K562 (cell line): ENCODE measurements around the gene AS3MT. TPM values are rescaled to one million over a fixed set of nuclear protein-coding genes. Genes with fewer than 3 reads are reported as not detected.

Source experiments
- ATAC-seq: fragments of 200-7000 bp; cut with Tn5 transposase; 3 replicates; pipeline ENCODE4 v1.9.1; 2020; ENCODE audit warnings: moderate library complexity
- BruUV-seq: library from RNA; stranded (reverse); fragments of 400-500 nt; replicated peaks from 2 replicates; lab custom pipeline; 2021; lab: Mats Ljungman, UMichigan
- CTCF ChIA-PET: fragments of 300-600 bp; formaldehyde crosslinking; extraction: SDS; loops from one replicate; lab custom pipeline; 2021; ENCODE audit warnings: low intra/inter-chr PET ratio; lab: Yijun Ruan, JAX
- POLR2A ChIA-PET: fragments of 300-600, 350-650 bp; sonication (Branson Sonifier 250); formaldehyde crosslinking; extraction: SDS; loops from one replicate; lab custom pipeline; 2021; ENCODE audit warnings: antibody characterized with exemption, inconsistent platforms; lab: Yijun Ruan, JAX
- DNase-seq, 4 experiments: peaks; one replicate each; pipeline versions ENCODE4 v3.0.0 to v3.0.0-alpha.2; 2011 to 2018; ENCODE audit warnings: low spot score in 3 of 4, mixed read lengths in 3 of 4; ENCODE audit errors: extremely low read depth in 1 of 4
- FAIRE-seq: peaks from 2 replicates; lab custom pipeline; 2011; peaks lifted over from hg19 to GRCh38; lab: Jason Lieb, UNC
- H2AFZ ChIP-seq: 2 replicates; pipeline ENCODE4 v1.6.0; 2011; ENCODE audit warnings: low read depth, low read length, control low read depth, inconsistent platforms
- H3K27ac ChIP-seq: fragments of 200-600 bp; 3 replicates; pipeline ENCODE4 v1.8.0; 2011; ENCODE audit warnings: low read depth, mild to moderate bottlenecking, control low read depth, inconsistent platforms, low read length, moderate library complexity, mixed read lengths; ENCODE audit errors: extremely low read depth
- H3K27me3 ChIP-seq, 2 experiments: fragments of 300-600 bp in 1 of 2; 2 replicates in 1 of 2; 3 replicates in 1 of 2; pipeline versions ENCODE4 v1.6.0 to v1.8.0; 2011; ENCODE audit warnings: inconsistent platforms in 2 of 2, low read length in 2 of 2, mild to moderate bottlenecking in 1 of 2, mixed read lengths in 1 of 2, moderate library complexity in 1 of 2; ENCODE audit not compliant: control insufficient read depth in 2 of 2, insufficient read depth in 2 of 2
- H3K36me3 ChIP-seq: fragments of 300-600 bp; 3 replicates; pipeline ENCODE4 v1.8.0; 2011; ENCODE audit warnings: mild to moderate bottlenecking, low read length, inconsistent platforms; ENCODE audit not compliant: control insufficient read depth, insufficient read depth
- H3K4me1 ChIP-seq, 2 experiments: fragments of 200-600 bp in 1 of 2; replicated peaks in 1 of 2; 2 replicates in 1 of 2; 3 replicates in 1 of 2; pipeline versions ENCODE4 v1.5.1 to v1.8.0; 2011; ENCODE audit warnings: inconsistent platforms in 2 of 2, low read length in 2 of 2, mild to moderate bottlenecking in 1 of 2, mixed read lengths in 1 of 2, moderate library complexity in 1 of 2; ENCODE audit not compliant: control insufficient read depth in 2 of 2, insufficient read depth in 2 of 2
- H3K4me2 ChIP-seq: 2 replicates; pipeline ENCODE4 v1.6.1; 2011; ENCODE audit warnings: low read length, control low read depth, inconsistent platforms, mixed read lengths; ENCODE audit not compliant: insufficient read depth
- H3K4me3 ChIP-seq: fragments of 200-600 bp; sonication (generic), shearing (Covaris generic); 2 replicates; pipeline ENCODE4 v1.5.1; 2016; ENCODE audit warnings: control low read depth, inconsistent platforms
- H3K79me2 ChIP-seq: fragments of 200-600 bp; 3 replicates; pipeline ENCODE4 v1.8.0; 2011; ENCODE audit warnings: low read length, inconsistent platforms; ENCODE audit not compliant: control insufficient read depth, insufficient read depth
- H3K9ac ChIP-seq, 2 experiments: 2 replicates each; pipeline versions ENCODE4 v1.6.0 to v1.6.1; 2011; ENCODE audit warnings: low read depth in 2 of 2, low read length in 2 of 2, control low read depth in 1 of 2, inconsistent platforms in 1 of 2, mild to moderate bottlenecking in 1 of 2, mixed read lengths in 1 of 2; ENCODE audit not compliant: insufficient read depth in 1 of 2
- H3K9me1 ChIP-seq: one replicate; pipeline ENCODE4 v1.6.0; 2011; ENCODE audit warnings: inconsistent platforms, mild to moderate bottlenecking, low read length, moderate library complexity; ENCODE audit not compliant: control insufficient read depth, insufficient read depth
- H3K9me3 ChIP-seq: replicated peaks from 2 replicates; pipeline ENCODE4 v1.5.1; 2011; ENCODE audit warnings: low read depth, low read length, inconsistent platforms; ENCODE audit not compliant: control insufficient read depth, insufficient read depth
- H4K20me1 ChIP-seq: replicated peaks from 2 replicates; pipeline ENCODE4 v1.6.1; 2011; ENCODE audit warnings: low read length, inconsistent platforms, mixed read lengths; ENCODE audit not compliant: control insufficient read depth, insufficient read depth
- ASH1L ChIP-seq: fragments of 450-650 bp; IDR thresholded peaks from 2 replicates; pipeline ENCODE4 v1.6.1; 2018; ENCODE audit warnings: borderline replicate concordance, mild to moderate bottlenecking, low read depth; ENCODE audit not compliant: partially characterized antibody
- BACH1 ChIP-seq: fragments of 200-800 bp; sonication (Bioruptor generic); IDR thresholded peaks from 2 replicates; pipeline ENCODE4 v1.6.1; 2016; ENCODE audit warnings: missing genetic modification characterization, missing compliant biosample characterization
- BRD9 ChIP-seq: fragments of 450-650 bp; IDR thresholded peaks from 2 replicates; pipeline ENCODE4 v1.6.1; 2018; ENCODE audit warnings: low read depth; ENCODE audit not compliant: partially characterized antibody
- CBX2 ChIP-seq: fragments of 200-600 bp; sonication (generic); IDR thresholded peaks from one replicate; pipeline ENCODE4 v1.6.1; 2012; ENCODE audit warnings: mild to moderate bottlenecking, low read length, inconsistent platforms; ENCODE audit not compliant: insufficient read depth, poor library complexity, severe bottlenecking
- E2F1 ChIP-seq: sonication (generic); formaldehyde crosslinking; IDR thresholded peaks from 2 replicates; pipeline ENCODE4 v1.8.1; 2023; ENCODE audit warnings: mild to moderate bottlenecking, missing genetic modification reagents, moderate library complexity
- E2F5 ChIP-seq: sonication (generic); formaldehyde crosslinking; IDR thresholded peaks from 2 replicates; pipeline ENCODE4 v1.8.0; 2022; ENCODE audit warnings: mild to moderate bottlenecking, missing genetic modification reagents
- ESRRA ChIP-seq: fragments of 450-650 bp; IDR thresholded peaks from 2 replicates; pipeline ENCODE4 v1.6.1; 2014; ENCODE audit warnings: low read depth, mild to moderate bottlenecking, moderate library complexity, borderline replicate concordance
- HDGF ChIP-seq: fragments of 450-650 bp; IDR thresholded peaks from 2 replicates; pipeline ENCODE4 v1.6.1; 2016
- HMGN3 ChIP-seq: IDR thresholded peaks from 2 replicates; pipeline ENCODE4 v1.6.1; 2011; ENCODE audit warnings: borderline replicate concordance, low read depth, mild to moderate bottlenecking, mixed read lengths, low read length; ENCODE audit not compliant: insufficient read length; ENCODE audit errors: extremely low read depth
- NUFIP1 ChIP-seq: fragments of 450-650 bp; IDR thresholded peaks from 2 replicates; pipeline ENCODE4 v1.6.1; 2018; ENCODE audit not compliant: partially characterized antibody
- POLR2H ChIP-seq: IDR thresholded peaks from 2 replicates; pipeline ENCODE4 v1.6.1; 2016; ENCODE audit warnings: missing genetic modification characterization, low read depth, mild to moderate bottlenecking, control low read depth, missing compliant biosample characterization, moderate library complexity
- PTBP1 ChIP-seq: fragments of 200-400 bp; formaldehyde crosslinking; IDR thresholded peaks from 2 replicates; pipeline ENCODE4 v1.6.1; 2017; ENCODE audit warnings: low read depth, low read length
- RAD21 ChIP-seq, 2 experiments: fragments of 250-450 bp in 1 of 2; fragments of 450-650 bp in 1 of 2; sonication (Bioruptor Pico) in 1 of 2; formaldehyde crosslinking in 1 of 2; IDR thresholded peaks in 1 of 2; conservative IDR thresholded peaks in 1 of 2; 2 replicates each; pipeline versions ENCODE4 v1.4.0 to v1.8.0; 2020 to 2022; ENCODE audit warnings: mild to moderate bottlenecking in 2 of 2, moderate library complexity in 1 of 2
- RHOXF2B ChIP-seq: fragments of 250-450 bp; sonication (Bioruptor Pico); conservative IDR thresholded peaks from 2 replicates; pipeline ENCODE4 v1.5.1; 2021
- SMARCE1 ChIP-seq: fragments of 450-650 bp; IDR thresholded peaks from 2 replicates; pipeline ENCODE4 v1.7.1; 2016; ENCODE audit warnings: mild to moderate bottlenecking
- SOX6 ChIP-seq: fragments of 450-650 bp; IDR thresholded peaks from 2 replicates; pipeline ENCODE4 v1.6.1; 2014; ENCODE audit warnings: mild to moderate bottlenecking
- ZNF77 ChIP-seq: fragments of 250-450 bp; sonication (Bioruptor Pico); IDR thresholded peaks from 2 replicates; pipeline ENCODE4 v1.5.0; 2020
- ZNF785 ChIP-seq: fragments of 250-450 bp; sonication (Bioruptor Pico); IDR thresholded peaks from 2 replicates; pipeline ENCODE4 v1.4.0; 2020; ENCODE audit warnings: mild to moderate bottlenecking
- WGBS: fragments of 100-300 bp; shearing (Covaris generic); methylation state at CpG from one replicate; pipeline ENCODE4 v1.1.6; 2016; ENCODE audit warnings: low coverage, mixed read lengths; ENCODE audit not compliant: insufficient coverage; ENCODE audit errors: missing lambda C conversion rate; 5-methylcytosine and 5-hydroxymethylcytosine counted together
- in situ Hi-C: fragments of 300-500 bp; cut with MboI; formaldehyde crosslinking; loops from 4 replicates; pipeline ENCODE4 v1.15.0; 2018; ENCODE audit warnings: inconsistent platforms, mixed read lengths
- intact Hi-C: fragments of 100-400 bp; cut with micrococcal nuclease; formaldehyde crosslinking; loops from 2 replicates; pipeline ENCODE4 v1.14.2; 2022
- polyA plus RNA-seq, 8 experiments: library from polyadenylated mRNA; depleted of rRNA in 4 of 8; stranded (reverse) in 5 of 8; unstranded in 3 of 8; fragments of >200 nt; fragmentation: Nextera tagmentation in 2 of 8; fragmentation: Illumina TruSeq in 1 of 8; extraction: Ambion mirVana in 2 of 8; extraction: Trizol in 1 of 8; gene quantifications; 2 replicates each; pipeline versions ENCODE4 v1.2.1 to v1.2.3, GENCODE V29; 2011 to 2014; ENCODE audit warnings: inconsistent platforms in 1 of 8, missing spikeins in 1 of 8
- total RNA-seq, 7 experiments: library from RNA; depleted of rRNA in 6 of 7; stranded (reverse); fragments of >200 nt in 6 of 7; fragmentation: Illumina TruSeq in 2 of 7; extraction: Trizol in 2 of 7; gene quantifications; 2 replicates each; pipeline versions ENCODE4 v1.2.1 to v1.2.3, GENCODE V29; 2011 to 2021; ENCODE audit warnings: low replicate concordance in 1 of 7

AS3MT gene
- total and polyA plus RNA-seq, 9 of the 15 experiments (the other 6 are each of a cell fraction or from before 2014, with no cell fraction given), result 0.04 to 0.33 (median 0.19) TPM; not detected in 2

GRCh38 chr10:102927311-102928010, 58.2 kb downstream of the AS3MT start:
- Histone ChIP-seq H4K20me1 (no peaks in the 10 kb centered on the region), H3K27me3 (no peaks in the 10 kb centered on the region), H3K9me1 (no peaks in the 10 kb centered on the region), H3K27ac (peak overlapping the region; percentile 47; the same call in 2 of the 3 replicates), H3K9me3 (no peaks in the 10 kb centered on the region), H3K36me3 (no peaks in the 10 kb centered on the region), H3K4me3 (no peak overlapping the region; the same call in 1 of the 2 replicates), H3K4me1 (peaks cover 4 to 9% of the 10 kb centered on the region in 2 experiments; a peak in 2 of 5 replicates), H3K9ac (no peak overlapping the region; a peak in 1 of 4 replicates), H3K4me2 (peak overlapping the region; percentile 57), H3K79me2 (peaks cover 7% of the 10 kb centered on the region; the same call in 2 of the 3 replicates), H2AFZ (peak overlapping the region; percentile 68)
- peak; percentile 89 for ATAC-seq
- no TSS peak for BruUV-seq
- intact Hi-C loops (loop anchor here (10.0 kb wide), 1 partner anchor 57 kb away; no protein-coding TSS in a partner anchor), in situ Hi-C loops (loop anchor here (5.0 kb wide), 1 partner anchor 50 kb away; no protein-coding TSS in a partner anchor)
- FAIRE-seq, result peak; percentile 86
- peak in 3 of 4 experiments; percentile 9 to 51 (median 37) for DNase-seq
- whole genome bisulfite sequencing, result 10% methylated on average over 12 of the region's 12 CpGs
- POLR2A ChIA-PET, result interaction anchor here (0.5 to 0.6 kb wide), 2 partner anchors 42 to 141 kb away, joined by 3 read pairs; no protein-coding TSS in a partner anchor
- CTCF ChIA-PET, result no interaction called here
- TF ChIP-seq ASH1L (no peak), RAD21 (CRISPR knock-in tag; conservative IDR thresholded peaks at IDR 0.05 in 1 of 2, IDR thresholded peaks at IDR 0.05 in 1 of 2) (no peak), ESRRA (peak; percentile 30; the same call in 1 of the 2 replicates), E2F5 (CRISPR knock-in tag) (no peak), RHOXF2B (CRISPR knock-in tag) (no peak), ZNF77 (CRISPR knock-in tag) (no peak), SOX6 (peak; percentile 25; the same call in 1 of the 2 replicates), SMARCE1 (no peak; the same call in 1 of the 2 replicates), NUFIP1 (no peak), CBX2 (no peak), POLR2H (tag) (no peak), HDGF (no peak), PTBP1 (no peak), BACH1 (tag) (no peak), HMGN3 (no peak), BRD9 (no peak), E2F1 (CRISPR knock-in tag) (no peak), ZNF785 (CRISPR knock-in tag) (no peak)
